Smooth muscle cell (in vitro differentiated cells): ENCODE measurements around the gene INSR. TPM values are rescaled to one million over a fixed set of nuclear protein-coding genes. Genes with fewer than 3 reads are reported as not detected.

Experiments
- DNase-seq: peaks from one replicate; lab custom pipeline; 2025; ENCODE audit not compliant: unreplicated experiment; lab: John Stamatoyannopoulos, UW
- H2AFZ ChIP-seq: fragments of 200-600 bp; sonication (generic); 2 replicates; pipeline ENCODE4 v1.6.0; 2016; ENCODE audit warnings: antibody characterized with exemption, low read depth, mild to moderate bottlenecking
- H3F3A ChIP-seq: fragments of 200-600 bp; sonication (generic); 2 replicates; pipeline ENCODE4 v1.6.0; 2017; ENCODE audit warnings: antibody characterized with exemption, low read depth
- H3K27ac ChIP-seq: fragments of 200-600 bp; sonication (generic); 2 replicates; pipeline ENCODE4 v1.5.1; 2016; ENCODE audit warnings: low read depth, mild to moderate bottlenecking
- H3K27me3 ChIP-seq: fragments of 200-600 bp; sonication (generic); 2 replicates; pipeline ENCODE4 v1.6.1; 2016; ENCODE audit warnings: low read depth, mild to moderate bottlenecking
- H3K36me3 ChIP-seq: fragments of 200-600 bp; sonication (generic); 2 replicates; pipeline ENCODE4 v1.5.1; 2016; ENCODE audit warnings: low read depth
- H3K4me1 ChIP-seq: fragments of 200-600 bp; sonication (generic); 2 replicates; pipeline ENCODE4 v1.5.1; 2016; ENCODE audit warnings: low read depth
- H3K4me2 ChIP-seq: fragments of 200-600 bp; sonication (generic); 2 replicates; pipeline ENCODE4 v1.6.0; 2016; ENCODE audit warnings: mild to moderate bottlenecking
- H3K4me3 ChIP-seq: fragments of 200-600 bp; sonication (generic); 2 replicates; pipeline ENCODE4 v1.5.1; 2016; ENCODE audit warnings: mild to moderate bottlenecking
- H3K79me2 ChIP-seq: fragments of 200-600 bp; sonication (generic); 2 replicates; pipeline ENCODE4 v1.6.0; 2016; ENCODE audit warnings: low read depth, mild to moderate bottlenecking
- H3K9ac ChIP-seq: fragments of 200-600 bp; sonication (generic); 2 replicates; pipeline ENCODE4 v1.6.0; 2016; ENCODE audit warnings: low read depth
- H3K9me3 ChIP-seq: fragments of 200-600 bp; sonication (generic); replicated peaks from 2 replicates; pipeline ENCODE4 v1.5.1; 2016; ENCODE audit warnings: low read depth
- H4K20me1 ChIP-seq: fragments of 200-600 bp; sonication (generic); 2 replicates; pipeline ENCODE4 v1.6.0; 2016; ENCODE audit warnings: low read depth
- WGBS: methylation state at CpG from one replicate; pipeline ENCODE4 v1.1.7; 2016; ENCODE audit warnings: low lambda C conversion rate; 5-methylcytosine and 5-hydroxymethylcytosine counted together
- polyA plus RNA-seq: library from polyadenylated mRNA; unstranded; fragments of >200 nt; fragmentation: Nextera tagmentation; extraction: Ambion mirVana; gene quantifications from 2 replicates; pipeline ENCODE4 v1.2.1, GENCODE V29; 2016
- total RNA-seq: library from RNA; depleted of rRNA; stranded (reverse); fragments of >200 nt; gene quantifications from 2 replicates; pipeline ENCODE4 v1.2.3, GENCODE V29; 2014
- TF ChIP-seq, protein P1 (sequence below): fragments of 200-600 bp; sonication (generic); IDR thresholded peaks from 2 replicates; pipeline ENCODE4 v1.5.1; 2017; ENCODE audit warnings: borderline replicate concordance, mild to moderate bottlenecking, antibody characterized with exemption; ENCODE audit not compliant: insufficient read depth, poor library complexity, severe bottlenecking

Gene INSR
- total and polyA plus RNA-seq, 2 experiments from 2014 or later = 2.8 to 12.7 TPM

DNA sequence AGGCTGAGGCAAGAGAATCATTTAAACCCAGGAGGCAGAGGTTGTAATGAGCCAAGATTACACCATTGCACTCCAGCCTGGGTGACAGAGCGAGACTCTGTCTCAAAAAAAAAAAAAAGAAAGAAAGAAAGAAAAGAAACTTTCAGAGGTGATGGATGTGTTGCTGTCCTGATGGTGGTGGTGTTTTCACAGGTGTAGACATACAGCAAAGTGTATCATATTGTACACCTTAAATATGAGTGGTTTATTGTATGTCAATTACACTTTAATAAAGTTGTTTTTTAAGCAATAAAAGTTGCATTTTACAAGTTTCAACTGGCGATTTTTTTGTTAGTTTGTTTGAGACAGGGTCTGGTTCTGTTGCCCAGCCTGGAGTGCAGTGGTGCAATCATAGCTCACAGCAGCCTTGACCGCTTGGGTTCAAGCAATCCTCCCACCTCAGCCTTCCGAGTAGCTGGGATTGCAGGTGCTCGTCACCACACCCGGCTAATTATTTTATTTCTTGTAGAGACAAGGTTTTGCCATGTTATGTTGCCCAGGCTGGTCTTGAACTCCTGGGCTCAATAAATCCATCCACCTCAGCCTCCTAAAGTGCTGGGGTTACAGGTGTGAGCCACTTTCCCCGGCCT is 13.5 kb upstream of the INSR start:
- H4K20me1 ChIP-seq = no peaks in the 10 kb centered on the region
- no peaks in the 10 kb centered on the region for H3K79me2 ChIP-seq
- no peak overlapping the region for H3K9ac ChIP-seq
- no peaks in the 10 kb centered on the region for H3K4me1 ChIP-seq
- H3K27me3 ChIP-seq = no peaks in the 10 kb centered on the region
- DNase-seq = no peak
- no peaks in the 10 kb centered on the region for H3F3A ChIP-seq
- H3K4me2 ChIP-seq = no peak overlapping the region
- no peaks in the 10 kb centered on the region for H3K9me3 ChIP-seq
- TF ChIP-seq, protein P1, sequence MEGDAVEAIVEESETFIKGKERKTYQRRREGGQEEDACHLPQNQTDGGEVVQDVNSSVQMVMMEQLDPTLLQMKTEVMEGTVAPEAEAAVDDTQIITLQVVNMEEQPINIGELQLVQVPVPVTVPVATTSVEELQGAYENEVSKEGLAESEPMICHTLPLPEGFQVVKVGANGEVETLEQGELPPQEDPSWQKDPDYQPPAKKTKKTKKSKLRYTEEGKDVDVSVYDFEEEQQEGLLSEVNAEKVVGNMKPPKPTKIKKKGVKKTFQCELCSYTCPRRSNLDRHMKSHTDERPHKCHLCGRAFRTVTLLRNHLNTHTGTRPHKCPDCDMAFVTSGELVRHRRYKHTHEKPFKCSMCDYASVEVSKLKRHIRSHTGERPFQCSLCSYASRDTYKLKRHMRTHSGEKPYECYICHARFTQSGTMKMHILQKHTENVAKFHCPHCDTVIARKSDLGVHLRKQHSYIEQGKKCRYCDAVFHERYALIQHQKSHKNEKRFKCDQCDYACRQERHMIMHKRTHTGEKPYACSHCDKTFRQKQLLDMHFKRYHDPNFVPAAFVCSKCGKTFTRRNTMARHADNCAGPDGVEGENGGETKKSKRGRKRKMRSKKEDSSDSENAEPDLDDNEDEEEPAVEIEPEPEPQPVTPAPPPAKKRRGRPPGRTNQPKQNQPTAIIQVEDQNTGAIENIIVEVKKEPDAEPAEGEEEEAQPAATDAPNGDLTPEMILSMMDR = no peak
- no peak overlapping the region for H3K27ac ChIP-seq
- no peak overlapping the region for H2AFZ ChIP-seq
- H3K36me3 ChIP-seq = no peaks in the 10 kb centered on the region
- no peak overlapping the region for H3K4me3 ChIP-seq
- WGBS = 84% methylated on average over 7 of the region's 7 CpGs

DNA sequence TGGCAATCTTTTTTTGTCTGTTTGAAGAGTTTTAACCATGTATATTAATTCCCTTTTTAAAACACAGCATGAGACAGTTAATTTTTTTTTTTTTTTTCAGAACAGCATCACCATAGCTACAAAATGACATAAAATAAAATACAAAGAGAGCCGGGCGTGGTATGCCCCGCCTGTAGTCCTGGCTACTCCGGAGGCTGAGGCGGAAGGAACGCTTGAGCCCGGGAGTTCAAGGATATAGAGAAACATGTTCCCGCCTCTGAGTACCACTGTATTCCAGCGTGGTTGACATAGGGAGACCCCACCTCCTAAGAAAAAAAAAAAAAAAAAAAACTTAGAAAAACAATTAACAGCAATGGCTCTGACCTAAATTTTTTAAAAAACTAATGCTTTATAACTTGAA is 10.0 kb upstream of the INSR start:
- TF ChIP-seq, protein P1 = no peak
- no peak for DNase-seq
- Histone ChIP-seq H3K79me2 (no peaks in the 10 kb centered on the region), H3K4me2 (no peak overlapping the region), H3K27ac (no peak overlapping the region), H3K27me3 (no peaks in the 10 kb centered on the region), H3K9ac (no peak overlapping the region), H3K4me3 (no peak overlapping the region), H2AFZ (no peak overlapping the region), H3K36me3 (no peaks in the 10 kb centered on the region), H3F3A (no peaks in the 10 kb centered on the region), H3K9me3 (no peaks in the 10 kb centered on the region), H4K20me1 (no peaks in the 10 kb centered on the region), H3K4me1 (no peaks in the 10 kb centered on the region)
- 85% methylated on average over 9 of the region's 9 CpGs for WGBS

DNA sequence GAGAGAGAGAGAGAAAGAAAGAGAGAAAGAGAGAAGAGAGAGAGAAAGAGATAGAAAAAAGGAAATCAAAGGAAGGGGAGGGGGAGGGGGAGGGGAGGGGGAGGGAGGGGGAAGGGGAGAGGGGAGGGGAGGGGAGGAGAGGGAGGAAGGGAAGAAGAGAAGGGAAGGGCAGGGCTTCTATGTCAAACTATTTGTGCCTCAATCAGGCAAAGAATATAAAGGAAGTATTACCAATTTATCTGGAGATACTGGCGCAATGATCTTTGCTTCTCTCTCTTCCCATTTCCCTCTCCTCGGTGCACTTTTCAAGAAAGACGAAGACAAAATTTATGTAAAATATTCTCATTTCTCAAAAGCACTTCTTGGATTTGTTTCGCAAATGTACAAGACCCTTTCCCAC is 9.3 kb upstream of the INSR start:
- Histone ChIP-seq H3K4me2 (no peak overlapping the region), H3K4me1 (no peaks in the 10 kb centered on the region), H3K79me2 (no peaks in the 10 kb centered on the region), H3K9me3 (no peaks in the 10 kb centered on the region), H3K27me3 (no peaks in the 10 kb centered on the region), H3K36me3 (no peaks in the 10 kb centered on the region), H3K4me3 (no peak overlapping the region), H2AFZ (no peak overlapping the region), H4K20me1 (no peaks in the 10 kb centered on the region), H3F3A (no peaks in the 10 kb centered on the region), H3K27ac (no peak overlapping the region), H3K9ac (no peak overlapping the region)
- WGBS = 96% methylated on average over 4 of the region's 4 CpGs
- no peak for DNase-seq
- TF ChIP-seq, protein P1 = no peak

DNA sequence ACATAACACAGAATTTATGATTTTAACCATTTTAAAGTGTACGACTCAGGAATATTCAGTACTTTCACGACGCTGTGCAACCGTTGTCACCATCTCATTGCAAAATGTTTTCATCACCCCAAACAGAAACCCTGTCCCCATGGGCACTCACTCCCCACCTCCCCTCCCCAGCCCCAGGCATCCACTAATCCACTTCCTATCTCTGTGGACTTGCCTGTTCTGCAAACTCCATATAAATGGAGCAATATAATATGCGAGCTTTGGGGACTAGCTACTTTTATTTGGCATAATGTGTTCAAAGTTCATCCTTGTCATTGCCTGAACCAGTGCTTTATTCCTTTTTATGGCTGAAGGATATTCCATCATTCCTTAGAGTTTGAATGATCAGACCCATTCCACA is 7.3 kb upstream of the INSR start:
- no peak overlapping the region for H3K4me2 ChIP-seq
- H3K4me3 ChIP-seq = no peak overlapping the region
- H3K27me3 ChIP-seq = no peaks in the 10 kb centered on the region

More for the DNA sequence above, 7.3 kb upstream of the INSR start:
- H3K79me2 ChIP-seq = no peaks in the 10 kb centered on the region
- TF ChIP-seq, protein P1 = no peak
- 92% methylated on average over 5 of the region's 5 CpGs for WGBS
- H3K36me3 ChIP-seq = no peaks in the 10 kb centered on the region
- no peaks in the 10 kb centered on the region for H3K9me3 ChIP-seq
- no peaks in the 10 kb centered on the region for H4K20me1 ChIP-seq
- H3K4me1 ChIP-seq = no peaks in the 10 kb centered on the region
- no peak for DNase-seq
- no peaks in the 10 kb centered on the region for H3F3A ChIP-seq
- H3K27ac ChIP-seq = no peak overlapping the region
- no peak overlapping the region for H2AFZ ChIP-seq
- H3K9ac ChIP-seq = no peak overlapping the region
